Measurements from ENCODE around the gene NAA40.

The NAA40 gene

DNA sequence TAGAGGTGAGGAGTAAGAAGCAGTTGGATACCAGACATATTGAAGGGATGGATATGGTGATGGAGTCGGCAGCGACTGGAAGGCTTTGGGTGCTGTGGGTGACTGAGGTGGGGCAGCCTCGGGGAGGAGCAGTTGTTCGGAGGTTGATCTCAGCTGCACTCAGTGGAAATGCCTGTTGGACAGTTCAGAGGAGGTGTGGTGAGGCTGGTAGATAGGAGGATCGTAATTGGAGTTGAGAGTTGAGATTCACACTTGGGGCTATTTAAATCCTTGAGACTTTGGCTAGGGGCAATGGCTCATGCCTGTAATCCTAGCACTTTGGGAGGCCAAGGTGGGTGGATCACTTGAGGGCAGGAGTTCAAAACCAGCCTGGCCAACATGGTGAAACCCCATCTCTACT is 54.3 kb downstream of the NAA40 start:
- DNase-seq = no peak

DNA sequence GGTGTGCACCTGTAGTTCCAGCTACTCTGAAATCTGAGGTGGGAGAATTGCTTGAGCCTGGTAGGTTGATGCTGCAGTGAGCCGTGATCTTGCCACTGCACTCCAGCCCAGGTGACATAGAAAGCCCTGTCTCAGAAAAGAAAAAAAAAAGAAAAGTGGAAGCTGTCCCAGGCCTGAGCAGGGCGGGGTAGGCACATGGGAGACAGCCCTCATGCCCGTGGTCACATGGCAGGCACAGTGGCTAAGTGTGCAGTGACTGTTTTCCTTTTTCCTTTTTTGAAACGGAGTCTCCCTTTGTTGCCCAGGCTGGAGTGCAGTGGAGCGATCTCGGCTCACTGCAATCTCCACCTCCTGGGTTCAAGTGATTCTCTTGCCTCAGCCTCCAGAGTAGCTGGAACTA is 55.2 kb downstream of the NAA40 start:
- peak; percentile 46 for DNase-seq

DNA sequence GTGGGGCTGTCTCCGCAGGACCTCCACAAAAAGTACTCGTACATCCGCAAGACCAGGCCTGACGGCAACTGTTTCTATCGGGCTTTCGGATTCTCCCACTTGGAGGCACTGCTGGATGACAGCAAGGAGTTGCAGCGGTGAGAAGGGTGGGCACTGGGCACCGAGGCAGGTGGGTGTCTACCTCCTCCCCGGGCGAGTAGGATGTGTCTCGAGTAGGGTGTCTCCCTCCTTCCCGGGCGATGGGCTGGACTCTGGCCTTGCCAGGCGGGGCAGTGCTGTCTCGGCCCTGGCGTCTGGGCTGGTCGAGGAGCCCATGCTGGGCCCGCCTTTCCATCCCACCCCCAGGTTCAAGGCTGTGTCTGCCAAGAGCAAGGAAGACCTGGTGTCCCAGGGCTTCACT is 57.7 kb downstream of the NAA40 start:
- DNase-seq = no peak

DNA sequence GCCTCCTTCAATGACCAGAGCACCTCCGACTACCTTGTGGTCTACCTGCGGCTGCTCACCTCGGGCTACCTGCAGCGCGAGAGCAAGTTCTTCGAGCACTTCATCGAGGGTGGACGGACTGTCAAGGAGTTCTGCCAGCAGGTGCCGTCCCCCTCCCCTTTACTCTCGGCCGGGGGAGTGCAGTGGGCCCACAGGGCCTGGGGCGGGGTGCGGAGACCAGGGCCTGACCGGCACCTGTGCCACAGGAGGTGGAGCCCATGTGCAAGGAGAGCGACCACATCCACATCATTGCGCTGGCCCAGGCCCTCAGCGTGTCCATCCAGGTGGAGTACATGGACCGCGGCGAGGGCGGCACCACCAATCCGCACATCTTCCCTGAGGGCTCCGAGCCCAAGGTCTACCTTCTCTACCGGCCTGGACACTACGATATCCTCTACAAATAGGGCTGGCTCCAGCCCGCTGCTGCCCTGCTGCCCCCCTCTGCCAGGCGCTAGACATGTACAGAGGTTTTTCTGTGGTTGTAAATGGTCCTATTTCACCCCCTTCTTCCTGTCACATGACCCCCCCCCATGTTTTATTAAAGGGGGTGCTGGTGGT is 58.4 kb downstream of the NAA40 start:
- DNase-seq = no peak

DNA sequence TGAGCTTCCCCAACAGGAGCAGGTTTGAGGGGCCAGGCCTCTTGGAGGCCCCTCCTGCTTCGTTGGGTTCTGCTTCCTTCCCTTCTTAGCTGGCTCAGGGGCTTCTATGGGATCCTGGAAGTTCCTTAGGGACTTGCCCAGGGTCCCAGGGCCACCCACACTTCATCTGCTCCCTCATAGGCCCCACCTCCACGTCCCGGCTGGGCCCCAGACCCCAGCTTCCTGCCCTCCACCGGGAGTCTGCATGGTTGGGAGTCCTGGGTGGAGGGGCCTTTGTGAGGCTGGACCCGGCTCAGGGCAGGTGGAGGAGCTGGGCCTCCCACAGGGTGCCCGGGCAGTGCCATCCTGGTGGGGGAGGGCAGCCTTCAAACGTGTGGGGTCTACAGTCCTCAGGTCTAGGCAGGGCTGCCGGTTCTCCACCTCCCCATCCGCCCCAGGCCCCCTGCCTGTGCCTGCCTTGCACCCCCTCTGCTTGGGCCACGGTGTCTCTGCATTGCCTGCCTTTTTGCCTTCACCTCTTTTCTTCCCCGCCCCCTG is 59.1 kb downstream of the NAA40 start:
- no peak for DNase-seq

DNA sequence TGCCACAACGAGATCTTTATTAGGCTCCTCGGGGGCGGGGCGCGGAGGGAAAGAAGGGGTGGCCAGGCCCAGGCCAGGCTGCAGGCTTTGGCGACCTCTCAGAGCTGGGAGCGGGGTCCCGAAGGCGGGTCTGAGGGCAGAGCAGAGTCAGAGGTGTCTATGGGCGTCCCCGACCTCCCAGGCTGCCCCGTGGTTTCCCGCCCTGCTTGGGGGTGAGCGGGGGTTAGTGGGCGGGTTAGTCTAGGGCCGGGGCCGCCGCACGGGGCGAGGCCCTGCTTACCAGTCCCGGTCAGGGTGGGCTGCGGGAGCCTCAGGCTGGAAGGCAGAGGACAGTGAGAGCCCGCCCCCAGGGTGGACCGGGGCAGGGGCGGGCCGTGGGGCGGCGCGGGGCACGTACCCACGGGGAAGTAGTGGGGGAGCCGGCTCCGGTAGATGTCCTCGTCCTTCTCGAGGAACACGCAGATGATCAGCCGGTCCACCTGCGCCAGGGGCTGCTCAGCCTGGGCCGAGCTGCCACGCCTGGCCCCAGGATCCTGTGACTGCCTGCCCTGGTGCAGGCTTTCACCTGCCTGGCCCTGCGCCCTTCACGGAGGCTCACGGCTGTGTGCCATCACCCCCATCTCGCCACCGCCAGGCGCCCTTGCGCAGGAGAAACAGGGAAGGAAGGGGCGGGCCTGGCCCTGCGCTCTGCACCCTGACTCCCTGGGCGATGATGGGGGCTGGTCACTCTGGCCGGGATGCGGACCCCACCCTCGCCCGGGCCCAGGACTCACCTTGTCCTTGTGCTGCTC is 60.0 kb downstream of the NAA40 start:
- DNase-seq = no peak

DNA sequence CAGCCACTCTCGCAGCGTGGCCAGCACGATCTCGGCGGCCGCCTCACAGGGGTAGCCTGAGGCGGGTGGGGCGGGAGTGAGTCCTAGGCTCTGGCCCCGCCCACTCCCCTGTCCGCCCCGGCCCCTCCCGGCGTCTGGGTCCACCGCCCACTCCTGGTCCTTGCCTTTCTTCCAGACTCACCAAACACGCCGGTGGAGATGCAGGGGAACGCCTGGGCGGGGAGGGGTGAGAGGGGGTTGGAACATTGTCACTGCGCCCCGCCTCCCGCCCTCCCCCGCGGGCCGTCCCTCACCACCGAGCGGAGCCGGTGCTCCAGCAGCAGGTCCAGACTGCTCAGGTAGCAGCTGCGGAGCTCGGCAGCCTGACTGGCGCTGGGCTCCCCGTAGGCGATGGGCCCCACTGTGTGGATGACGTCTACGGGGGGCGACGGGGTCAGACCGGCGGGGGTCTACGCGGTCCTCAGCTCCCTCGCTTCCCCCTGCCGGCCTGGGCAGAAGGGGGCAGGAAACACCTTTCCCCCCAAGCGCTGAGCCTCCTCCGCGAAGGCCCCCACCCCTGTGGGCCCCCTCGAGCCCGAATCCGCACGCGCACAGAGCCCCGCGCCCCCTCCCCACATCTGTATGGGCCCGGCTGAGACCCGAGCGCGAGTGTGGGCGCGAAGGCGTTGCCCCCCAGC is 60.7 kb downstream of the NAA40 start:
- DNase-seq = peak; percentile 47

DNA sequence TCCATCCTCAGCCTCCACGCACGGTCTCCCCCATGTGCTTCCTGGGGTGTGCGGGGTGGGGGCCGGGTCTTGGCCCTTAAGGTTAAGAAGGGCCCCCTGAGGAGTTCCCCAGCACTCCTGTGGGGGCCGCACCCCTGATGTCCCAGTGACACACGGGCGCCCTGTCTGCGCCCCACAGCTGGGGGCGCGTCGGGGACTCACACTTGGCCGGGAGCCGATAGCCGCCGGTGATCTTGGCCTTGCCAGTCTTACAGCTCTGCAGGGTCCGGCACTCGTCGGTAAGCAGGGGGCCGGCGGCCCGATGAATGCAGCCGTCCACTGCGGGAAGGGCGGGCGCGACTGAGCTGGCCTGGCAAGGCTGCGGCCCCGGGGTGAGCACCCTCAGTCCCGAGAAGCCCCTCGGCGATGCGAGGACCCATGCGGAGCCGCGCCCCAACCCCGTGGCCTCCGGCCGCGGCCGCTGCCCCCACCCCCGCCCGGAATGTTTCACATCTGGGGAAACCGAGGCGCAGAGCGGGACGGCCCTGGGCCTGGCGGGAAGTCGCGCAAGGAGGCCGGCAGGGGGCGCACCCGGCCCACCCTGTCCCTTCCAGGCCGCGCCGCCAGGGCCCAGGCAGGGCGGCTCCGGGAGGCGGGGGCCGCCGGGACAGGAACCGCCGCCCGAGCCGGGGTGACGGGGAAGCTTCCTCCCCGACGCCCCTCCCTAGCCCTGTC is 61.4 kb downstream of the NAA40 start:
- DNase-seq = peak; percentile 91

DNA sequence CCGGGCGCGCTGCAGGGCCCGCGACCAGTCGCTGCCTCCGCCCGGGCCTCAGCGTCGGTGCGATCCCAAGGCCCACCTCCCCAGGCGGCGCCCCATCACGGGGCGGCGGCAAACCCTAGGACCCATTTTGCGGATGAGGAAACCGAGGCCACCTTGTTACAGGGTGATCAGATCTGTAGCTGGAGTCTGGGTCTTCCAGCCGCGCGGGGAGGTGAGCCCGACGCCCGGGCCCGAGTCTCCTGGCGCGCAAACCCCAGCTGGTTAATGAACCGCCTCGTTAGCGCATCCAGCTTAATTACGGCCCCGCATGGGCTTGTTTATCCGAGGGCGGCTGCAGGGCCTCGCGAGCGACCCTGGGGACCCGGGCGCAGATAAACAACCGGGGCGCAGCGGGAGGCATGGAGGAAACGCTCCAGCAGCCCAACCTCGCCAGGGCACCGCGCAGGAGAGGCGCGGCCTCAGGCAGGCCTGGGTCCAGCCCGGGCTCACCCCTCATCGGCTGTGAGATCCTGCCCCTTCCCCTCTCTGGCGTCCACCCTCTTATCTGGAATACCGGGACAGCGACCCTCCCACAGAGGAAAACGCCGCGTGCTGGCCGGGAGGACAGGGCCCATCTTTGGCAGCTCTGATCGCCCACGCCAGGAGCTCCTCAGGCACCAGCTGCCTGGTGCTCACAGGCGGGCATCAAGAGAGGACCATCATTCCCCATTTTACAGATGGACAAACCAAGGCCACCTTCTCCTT is 62.1 kb downstream of the NAA40 start:
- no peak for DNase-seq

DNA sequence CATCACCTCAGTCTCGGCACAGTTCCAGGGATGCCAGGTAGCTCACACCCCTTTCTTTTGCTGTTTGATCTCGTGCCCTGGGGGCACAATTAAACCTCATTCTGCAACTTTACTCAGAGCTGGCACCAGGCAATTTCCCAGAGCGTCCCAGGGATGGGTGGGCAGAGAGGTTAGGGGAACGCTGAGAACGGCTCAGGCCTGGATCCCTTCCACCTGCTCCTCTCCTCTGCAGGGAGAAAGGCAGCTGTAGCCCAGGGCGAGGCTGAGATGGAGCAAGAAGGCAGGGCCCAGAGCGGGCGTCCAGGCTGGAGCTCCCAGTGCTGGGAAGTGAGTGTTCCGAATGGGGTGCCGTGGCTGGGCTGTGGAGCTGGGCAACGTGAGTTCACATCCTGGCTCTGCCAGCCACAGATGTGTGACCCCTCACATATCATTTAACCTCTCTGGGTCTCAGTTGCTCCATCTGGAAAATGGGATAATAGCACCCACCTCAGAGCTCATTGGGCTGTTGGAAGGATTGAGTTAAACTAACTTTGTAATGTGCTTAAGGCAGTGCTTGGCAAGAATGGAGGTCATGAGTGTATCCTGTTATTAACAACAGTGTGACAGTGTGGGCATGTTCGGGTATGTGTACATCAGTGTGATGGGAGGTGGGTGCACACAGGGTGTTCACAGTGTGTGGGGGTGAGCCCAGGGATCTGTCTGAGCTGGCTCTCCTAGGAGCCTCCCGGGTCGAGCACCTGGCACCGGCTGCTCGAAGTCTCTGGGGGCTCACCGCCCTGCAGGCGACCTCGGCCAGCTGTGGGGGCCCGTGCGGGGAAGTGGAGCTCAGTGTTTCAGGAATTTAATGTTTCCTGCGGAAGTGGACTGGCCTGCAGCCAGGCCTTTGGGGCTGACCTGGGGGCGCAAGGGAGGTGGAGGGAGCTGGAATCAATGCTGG is 63.0 kb downstream of the NAA40 start:
- DNase-seq = peak; percentile 11

DNA sequence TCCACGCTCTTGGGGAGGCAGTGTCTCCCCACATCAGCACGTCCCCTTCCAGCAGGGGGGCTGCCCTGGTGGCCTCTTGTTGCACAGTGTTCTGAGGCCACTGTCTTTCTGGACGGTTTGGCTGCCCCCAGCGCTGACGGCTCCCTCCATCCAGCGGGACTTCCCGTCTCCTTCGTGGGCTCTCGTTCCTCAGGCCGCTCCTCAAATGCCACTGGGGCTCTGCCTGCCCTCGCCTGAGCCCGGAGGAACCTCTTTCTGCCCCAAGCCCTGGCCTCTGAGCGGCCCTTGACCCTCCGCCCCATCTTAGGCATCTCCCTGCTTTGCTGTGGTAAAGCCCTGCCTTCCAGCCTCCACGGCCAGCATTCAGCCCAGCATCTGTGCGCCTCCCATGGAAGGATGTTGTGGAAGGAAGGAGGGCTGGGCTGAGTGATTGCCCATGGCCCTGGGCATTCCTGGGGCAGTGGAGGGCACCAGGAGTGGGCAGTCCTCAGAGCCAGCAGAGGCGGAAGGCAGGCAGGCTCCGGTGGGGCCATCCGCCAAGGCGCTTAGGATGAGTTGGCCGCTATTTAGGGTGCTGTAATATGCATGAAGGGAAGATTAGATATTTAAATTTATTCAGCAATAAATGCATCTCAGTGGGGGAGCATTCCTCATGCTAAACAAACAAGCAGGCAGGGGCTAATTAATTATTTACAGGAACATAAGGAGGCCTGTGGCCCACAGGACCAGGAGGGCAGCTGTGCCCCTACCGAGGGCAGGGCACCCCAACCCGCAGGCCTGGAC is 65.2 kb downstream of the NAA40 start:
- DNase-seq = no peak

DNA sequence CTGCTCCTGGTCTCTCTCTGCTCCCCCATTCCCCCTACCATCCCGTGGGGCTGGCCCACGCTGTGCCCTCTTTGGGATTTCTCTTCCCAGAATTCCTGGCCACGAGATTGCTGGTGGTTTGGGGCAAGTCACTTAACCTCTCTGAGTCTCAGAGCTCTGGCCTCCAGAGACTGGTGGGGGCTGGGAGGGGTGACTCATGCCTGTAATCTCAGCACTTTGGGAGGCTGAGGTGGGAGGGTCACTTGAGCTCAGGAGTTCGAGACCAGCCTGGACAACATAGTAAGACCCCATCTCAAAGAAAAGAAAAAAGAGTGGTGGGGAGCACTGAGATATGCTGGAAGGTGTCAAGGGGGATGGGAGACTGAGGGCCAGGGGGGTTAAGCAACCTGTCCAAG is 65.8 kb downstream of the NAA40 start:
- DNase-seq = no peak

DNA sequence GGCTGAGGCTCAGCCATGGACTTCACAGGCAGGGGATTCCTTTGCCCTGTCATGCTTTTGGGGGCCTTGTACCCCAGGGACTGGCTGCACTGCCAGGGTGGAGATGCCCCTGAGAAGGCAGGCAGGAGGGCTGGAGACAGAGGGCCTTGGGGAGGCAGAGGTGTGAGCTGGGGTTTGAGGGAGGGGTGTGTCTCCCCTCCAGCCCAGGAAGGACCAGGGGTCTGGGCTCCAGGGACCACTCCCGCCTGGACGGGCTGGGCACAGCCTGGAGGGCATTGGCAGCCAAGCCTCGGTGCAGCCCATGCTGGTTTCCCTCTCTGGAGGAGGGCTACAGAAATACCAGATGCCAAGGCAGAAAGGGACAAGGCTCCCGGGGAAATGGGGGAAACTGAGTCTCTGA is 66.9 kb downstream of the NAA40 start:
- no peak for DNase-seq

DNA sequence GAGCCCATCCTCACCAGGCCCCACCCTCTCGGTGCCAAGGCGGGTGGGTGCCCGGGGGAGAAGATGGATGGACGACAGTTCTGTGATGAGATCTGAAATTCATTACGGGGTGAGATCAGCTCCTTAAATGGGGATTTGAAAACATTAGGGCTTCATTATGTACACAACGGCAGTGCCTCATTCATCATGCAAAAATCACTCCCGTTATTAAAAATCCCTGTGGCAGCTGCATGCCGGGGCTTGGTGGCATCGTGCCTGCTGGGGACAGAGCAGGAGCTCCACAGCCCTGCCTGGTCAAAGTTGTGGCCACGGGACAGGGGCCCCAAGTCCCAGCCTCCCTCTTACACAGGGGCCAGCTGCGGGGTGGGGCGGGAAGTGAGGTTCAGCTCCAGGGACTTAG is 67.6 kb downstream of the NAA40 start:
- DNase-seq = no peak

Data from suppressor macrophage treated with lipopolysaccharide for 4 hours (primary cell).